GM19328 (cell line): ENCODE results near the gene ARSD.
"Not testable (repeated sequence)": the region's sequence is repeated elsewhere in the genome, so short reads cannot be mapped to it uniquely, and the experiment has no call there.

Experiments
- ATAC-seq: cut with Tn5 transposase; IDR thresholded peaks from one replicate; pipeline ENCODE4 v1.9.1; 2021; ENCODE audit warnings: mild to moderate bottlenecking, moderate library complexity; ENCODE audit not compliant: unreplicated experiment

The ARSD gene

GRCh38 chrX:2934715-2935710 lies 5.9 kb upstream of the ARSD start:
- no peak for ATAC-seq

DNA sequence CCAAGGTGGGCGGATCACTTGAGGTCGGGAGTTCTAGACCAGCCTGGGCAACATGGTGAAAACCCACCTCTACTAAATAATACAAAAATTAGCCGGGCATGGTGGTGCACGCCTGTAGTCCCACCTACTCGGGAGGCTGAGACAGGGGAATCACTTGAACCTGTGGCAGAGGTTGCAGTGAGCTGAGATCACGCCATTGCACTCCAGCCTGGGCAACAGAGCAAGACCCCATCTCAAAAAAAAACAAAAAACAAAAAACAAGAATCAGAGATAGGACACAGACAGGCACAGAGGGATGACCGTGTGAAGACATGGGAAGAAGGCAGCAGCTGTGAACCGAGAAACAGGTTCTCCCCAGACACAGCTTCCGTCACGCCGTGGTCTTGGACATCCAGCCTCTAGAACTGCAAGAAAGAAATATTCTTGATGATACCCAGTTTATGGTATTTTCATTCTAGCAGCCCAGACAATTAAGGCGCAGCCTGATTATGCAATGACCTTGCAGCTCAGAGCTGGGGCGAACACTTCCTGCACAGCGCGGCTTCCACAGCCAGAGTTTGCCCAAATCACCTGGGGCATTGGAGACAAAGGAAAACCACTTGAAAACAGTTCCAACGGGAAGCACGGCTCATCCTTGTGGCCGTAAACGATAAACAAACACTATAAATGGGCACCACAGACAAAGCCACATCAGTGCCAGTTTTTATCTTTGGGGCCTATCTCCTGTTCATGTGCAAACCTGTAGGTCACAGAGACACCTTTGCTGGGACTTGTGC lies 4.2 kb upstream of the ARSD start:
- ATAC-seq: no peak

- no peak for ATAC-seq
Measured at GRCh38 chrX:2931612-2932011, 2.5 kb upstream of the ARSD start.

- ATAC-seq: no peak
Measured at GRCh38 chrX:2931155-2931554, 2.0 kb upstream of the ARSD start.

DNA sequence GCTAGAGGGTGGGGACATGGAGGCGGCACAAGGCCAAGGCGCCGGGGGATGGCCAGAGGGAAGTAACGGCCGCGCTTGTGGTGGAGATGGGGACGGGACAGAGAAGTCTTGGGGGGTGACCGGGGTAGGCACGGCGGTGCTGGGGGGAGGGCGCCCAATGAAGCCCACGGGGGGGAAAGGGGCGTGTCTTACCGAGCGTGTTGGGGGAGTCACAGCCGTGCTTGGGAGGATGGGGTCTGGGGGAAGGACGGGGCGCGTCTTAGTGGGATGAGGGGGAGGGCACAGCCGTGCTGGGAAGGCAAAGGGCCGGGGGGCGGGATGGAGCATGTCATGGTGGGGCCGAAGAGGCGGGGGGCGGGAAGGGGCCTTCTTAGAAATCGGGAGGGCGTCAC lies 952 bp downstream of the ARSD start:
- ATAC-seq: no peak

DNA sequence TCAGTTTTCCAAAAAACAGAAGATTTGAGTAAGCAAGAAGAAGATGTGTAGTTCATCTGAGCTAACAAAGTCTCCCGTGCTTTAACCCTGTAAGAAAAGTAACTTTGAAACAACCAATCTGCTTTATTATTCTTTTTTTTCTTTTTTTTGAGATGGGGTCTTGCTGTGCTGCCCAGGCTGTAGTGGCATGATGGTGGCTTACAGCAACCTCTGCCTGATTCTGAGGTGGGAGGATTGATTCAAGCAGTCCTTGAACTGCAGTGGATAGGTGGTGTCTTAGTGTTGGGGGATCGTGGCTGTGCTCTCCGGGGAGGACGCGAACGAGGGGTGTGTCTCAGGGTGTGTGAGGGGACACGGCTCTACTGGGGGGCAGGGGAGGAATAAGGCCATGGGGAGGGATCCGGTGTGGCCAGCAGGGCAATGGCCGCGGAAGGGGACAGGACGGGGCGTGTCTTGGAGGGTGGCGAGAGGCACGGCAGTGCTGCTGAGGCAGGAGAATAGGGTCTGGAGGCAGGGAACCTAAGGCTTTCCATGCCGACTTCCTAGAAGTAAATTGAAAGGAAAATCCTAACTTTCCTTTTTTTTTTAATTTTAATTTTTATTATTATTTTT lies 2.4 kb downstream of the ARSD start:
- ATAC-seq: no peak

- not testable (repeated sequence) for ATAC-seq
Measured at GRCh38 chrX:2926255-2926654, 2.9 kb downstream of the ARSD start.

DNA sequence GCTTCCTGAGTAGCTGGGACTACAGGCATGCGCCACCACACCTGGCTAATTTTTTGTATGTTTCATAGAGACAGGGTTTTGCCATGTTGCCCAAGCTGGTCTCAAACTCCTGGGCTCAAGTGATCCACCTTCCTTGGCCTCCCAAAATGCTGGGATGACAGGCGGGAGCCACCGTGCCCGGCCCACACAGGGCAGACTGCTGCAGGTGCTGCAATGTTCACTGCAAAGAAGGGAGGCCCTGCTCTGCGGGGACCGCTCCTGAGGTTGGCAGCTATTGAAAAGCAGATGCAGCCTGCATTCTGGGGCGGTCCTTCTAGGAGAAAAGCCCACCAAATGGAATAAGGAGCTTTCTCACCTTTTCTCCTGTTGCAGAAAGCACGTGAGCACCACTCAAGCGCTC lies 5.0 kb downstream of the ARSD start:
- no peak for ATAC-seq

GRCh38 chrX:2921750-2922149 lies 7.4 kb downstream of the ARSD start:
- no peak for ATAC-seq

DNA sequence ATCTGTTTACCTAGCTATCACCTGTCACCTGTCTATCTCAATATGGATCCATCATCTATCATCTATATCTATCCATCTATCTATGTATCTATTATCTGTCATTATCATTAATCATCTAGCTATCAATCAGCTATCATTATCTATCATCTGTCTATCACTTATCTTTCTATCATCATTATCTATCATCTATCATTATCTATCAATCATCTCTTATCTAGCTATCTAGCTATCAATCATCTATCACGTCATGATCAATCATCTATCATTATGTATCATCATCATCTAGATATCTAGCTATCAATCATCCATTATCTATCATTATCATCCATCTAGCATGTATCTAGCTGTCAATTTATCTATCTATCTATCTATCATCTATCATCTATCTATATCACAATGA lies 7.9 kb downstream of the ARSD start:
- ATAC-seq: no peak

- ATAC-seq: no peak
Measured at GRCh38 chrX:2917767-2918166, 11.4 kb downstream of the ARSD start.

DNA sequence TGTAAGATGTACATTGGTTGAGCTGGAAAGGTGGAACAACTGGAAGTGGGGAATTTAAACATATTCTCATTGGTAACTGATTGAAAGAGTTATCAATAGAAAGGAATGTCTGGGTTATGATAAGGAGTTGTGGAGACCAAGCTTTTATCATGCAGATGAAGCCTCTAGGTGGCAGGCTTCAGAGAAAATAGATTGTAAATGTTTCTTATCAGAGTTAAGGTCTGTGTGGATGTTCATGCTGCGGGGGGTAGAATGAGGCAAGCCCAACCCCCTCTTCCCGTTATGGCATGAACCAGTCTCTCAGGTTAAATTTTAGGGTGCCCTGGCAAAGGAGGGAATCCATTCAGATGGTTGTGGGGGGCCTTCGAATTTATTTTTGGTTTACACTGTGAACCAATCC lies 16.0 kb downstream of the ARSD start:
- ATAC-seq: no peak

- no peak for ATAC-seq
Measured at GRCh38 chrX:2910109-2910508, 19.0 kb downstream of the ARSD start.

DNA sequence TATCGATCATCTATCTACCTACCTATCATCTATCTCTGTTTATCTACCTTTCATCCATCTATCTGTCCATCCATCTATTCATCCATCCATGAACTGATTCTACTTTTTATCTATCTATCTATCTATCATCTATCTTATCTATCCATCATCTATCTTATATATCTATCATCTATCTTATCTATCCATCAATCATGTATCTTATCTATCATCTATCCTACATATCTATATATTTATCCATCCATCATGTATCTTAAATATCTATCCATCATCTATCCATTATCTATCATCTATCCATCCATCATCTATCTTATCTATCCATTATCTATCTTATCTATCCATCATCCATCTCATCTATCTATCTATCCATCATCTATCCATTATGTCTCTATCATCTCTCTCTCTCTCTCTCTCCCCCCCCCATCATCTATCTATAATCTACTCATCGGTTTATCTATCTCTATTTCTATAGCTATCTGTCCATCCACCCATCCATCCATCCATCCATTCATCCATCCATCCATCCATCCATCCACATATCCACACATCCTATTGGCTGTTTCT lies 20.9 kb downstream of the ARSD start:
- ATAC-seq: no peak

DNA sequence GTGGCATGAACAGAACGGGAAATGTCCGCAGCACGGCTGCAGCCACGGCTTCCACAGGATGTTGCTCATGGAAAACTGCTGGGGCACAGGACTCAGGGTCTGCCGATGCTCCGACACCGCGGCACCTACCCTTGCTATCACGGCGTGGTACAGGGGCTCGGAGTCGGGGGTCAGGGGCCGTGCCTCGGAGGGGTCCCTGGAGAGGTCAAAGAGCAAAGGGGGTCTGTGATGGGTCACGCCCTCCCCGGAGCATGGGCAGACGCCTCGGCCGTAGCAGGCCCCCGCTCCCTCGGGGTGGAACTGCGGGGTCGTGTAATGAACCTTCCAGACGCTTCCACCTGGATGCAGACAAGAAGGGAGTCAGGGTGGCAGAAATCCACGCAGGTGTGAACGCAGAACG lies 21.8 kb downstream of the ARSD start:
- no peak for ATAC-seq

GRCh38 chrX:2903366-2903765 lies 25.8 kb downstream of the ARSD start:
- ATAC-seq: no peak

DNA sequence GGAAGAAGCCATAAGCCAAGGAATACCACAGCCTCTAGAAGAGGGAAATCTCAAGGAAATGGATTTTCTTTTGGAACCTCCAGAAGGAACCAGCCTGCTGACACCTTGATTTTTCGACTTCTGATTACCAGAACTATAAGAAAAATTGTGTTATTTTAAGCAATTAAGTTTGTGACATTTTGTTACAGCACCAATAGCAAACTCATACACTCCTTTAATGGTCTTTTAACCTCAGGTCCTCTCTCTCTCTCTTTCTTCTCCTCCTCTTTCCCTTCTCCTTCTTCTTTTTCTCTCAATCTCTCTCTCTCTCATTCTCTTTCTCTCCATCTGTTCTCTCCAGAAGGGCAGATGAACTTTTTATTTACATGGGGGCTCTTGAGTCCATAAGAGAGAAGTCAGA lies 26.3 kb downstream of the ARSD start:
- ATAC-seq: no peak

- no peak for ATAC-seq
Measured at GRCh38 chrX:2901367-2902036, 27.6 kb downstream of the ARSD start.

GRCh38 chrX:2898846-2899512 lies 30.2 kb downstream of the ARSD start:
- ATAC-seq: no peak
